ENCODE measurements around the gene ACOT12.

ACOT12 gene

GRCh38 chr5:81426359-81427030, 32.6 kb upstream of the ACOT12 start:
- no peak for TF ChIP-seq CTCF (conservative IDR thresholded peaks at IDR 0.05)
- no peak overlapping the region for H3K27ac ChIP-seq

- TF ChIP-seq CTCF (conservative IDR thresholded peaks at IDR 0.05), result peak; percentile 69
- H3K27ac ChIP-seq, result no peak overlapping the region
Measured at GRCh38 chr5:81425569-81425968, 31.6 kb upstream of the ACOT12 start.

- no peak for TF ChIP-seq CTCF (conservative IDR thresholded peaks at IDR 0.05)
Measured at GRCh38 chr5:81424728-81425127, 30.8 kb upstream of the ACOT12 start.

DNA sequence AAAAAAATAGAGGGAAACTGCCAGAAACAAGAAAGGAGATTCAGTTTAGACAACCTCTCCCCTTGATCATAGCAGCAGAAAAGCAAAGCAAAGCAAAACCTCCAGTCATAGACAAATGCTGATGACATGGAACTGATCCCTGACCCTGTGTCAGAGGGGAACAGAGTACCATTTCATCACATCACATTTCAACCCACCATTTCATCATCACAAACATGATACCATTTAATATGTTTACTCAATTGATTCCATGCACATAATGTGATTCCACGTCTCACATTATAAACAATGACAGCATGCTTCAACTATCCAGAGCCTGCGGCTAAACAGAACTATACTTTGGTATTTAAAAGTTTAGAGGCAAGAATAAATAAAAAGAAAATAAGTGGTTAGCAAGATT, 28.7 kb upstream of the ACOT12 start:
- no peak for TF ChIP-seq CTCF (conservative IDR thresholded peaks at IDR 0.05)
- H3K27ac ChIP-seq, result no peak overlapping the region

More at GRCh38 chr5:81424728-81425127, 30.8 kb upstream of the ACOT12 start:
- no peak overlapping the region for H3K27ac ChIP-seq

GRCh38 chr5:81420039-81420667, 26.2 kb upstream of the ACOT12 start:
- H3K27ac ChIP-seq, result no peak overlapping the region
- no peak for TF ChIP-seq CTCF (conservative IDR thresholded peaks at IDR 0.05)

GRCh38 chr5:81418606-81419005, 24.7 kb upstream of the ACOT12 start:
- no peak overlapping the region for H3K27ac ChIP-seq
- TF ChIP-seq CTCF (conservative IDR thresholded peaks at IDR 0.05), result no peak

- TF ChIP-seq CTCF (conservative IDR thresholded peaks at IDR 0.05), result no peak
- no peak overlapping the region for H3K27ac ChIP-seq
Measured at GRCh38 chr5:81417052-81417451, 23.1 kb upstream of the ACOT12 start.
